ENCODE results near the gene ELOVL5.

ELOVL5 gene

GRCh38 chr6:53287336-53288225 lies 61.2 kb downstream of the ELOVL5 start:
- no peak for DNase-seq

GRCh38 chr6:53284901-53285300 lies 63.8 kb downstream of the ELOVL5 start:
- H3K36me3 Mint-ChIP-seq (ENCODE audit: low read depth): peaks cover 68% of the 10 kb centered on the region
- no peak for TF ChIP-seq CTCF (IDR thresholded peaks at IDR 0.05)
- H3K27me3 Mint-ChIP-seq (ENCODE audit: low read depth, poor library complexity): no peaks in the 10 kb centered on the region
- no peak overlapping the region for H3K4me3 Mint-ChIP-seq
- peaks cover 28% of the 10 kb centered on the region for H3K4me1 Mint-ChIP-seq
- no peak overlapping the region for H3K27ac Mint-ChIP-seq
- H3K9me3 Mint-ChIP-seq: no peaks in the 10 kb centered on the region
- no peak for DNase-seq

More at GRCh38 chr6:53287336-53288225, 61.2 kb downstream of the ELOVL5 start:
- Mint-ChIP-seq H3K4me1 (peaks cover 22% of the 10 kb centered on the region), H3K27me3 (ENCODE audit: low read depth, poor library complexity) (no peaks in the 10 kb centered on the region), H3K9me3 (no peaks in the 10 kb centered on the region), H3K27ac (peak overlapping the region; percentile 87), H3K4me3 (no peak overlapping the region), H3K36me3 (ENCODE audit: low read depth) (peaks cover 66% of the 10 kb centered on the region)
- TF ChIP-seq CTCF (IDR thresholded peaks at IDR 0.05): no peak

GRCh38 chr6:53282741-53283140 lies 66.0 kb downstream of the ELOVL5 start:
- Mint-ChIP-seq H3K27ac (peak overlapping the region; percentile 68), H3K36me3 (ENCODE audit: low read depth) (peaks cover 70% of the 10 kb centered on the region), H3K9me3 (no peaks in the 10 kb centered on the region), H3K4me1 (peaks cover 24% of the 10 kb centered on the region), H3K27me3 (ENCODE audit: low read depth, poor library complexity) (no peaks in the 10 kb centered on the region), H3K4me3 (no peak overlapping the region)
- no peak for DNase-seq
- TF ChIP-seq CTCF (IDR thresholded peaks at IDR 0.05): no peak

GRCh38 chr6:53282234-53282633 lies 66.5 kb downstream of the ELOVL5 start:
- H3K36me3 Mint-ChIP-seq (ENCODE audit: low read depth): peaks cover 70% of the 10 kb centered on the region
- H3K27me3 Mint-ChIP-seq (ENCODE audit: low read depth, poor library complexity): no peaks in the 10 kb centered on the region
- no peak overlapping the region for H3K4me3 Mint-ChIP-seq
- peaks cover 24% of the 10 kb centered on the region for H3K4me1 Mint-ChIP-seq
- H3K9me3 Mint-ChIP-seq: no peaks in the 10 kb centered on the region
- peak overlapping the region; percentile 57 for H3K27ac Mint-ChIP-seq
- no peak for DNase-seq
- no peak for TF ChIP-seq CTCF (IDR thresholded peaks at IDR 0.05)

- Mint-ChIP-seq H3K4me3 (no peak overlapping the region), H3K36me3 (ENCODE audit: low read depth) (peaks cover 71% of the 10 kb centered on the region)
- no peak for TF ChIP-seq CTCF (IDR thresholded peaks at IDR 0.05)
These were observed 67.1 kb downstream of the ELOVL5 start for GRCh38 chr6:53281518-53282215.

More at GRCh38 chr6:53281518-53282215, 67.1 kb downstream of the ELOVL5 start:
- no peak for DNase-seq
- Mint-ChIP-seq H3K4me1 (peaks cover 27% of the 10 kb centered on the region), H3K27ac (peak overlapping the region; percentile 57), H3K27me3 (ENCODE audit: low read depth, poor library complexity) (no peaks in the 10 kb centered on the region), H3K9me3 (no peaks in the 10 kb centered on the region)
